GM12878 (cell line): Measurements from ENCODE around the gene PRKACG. TPM values are rescaled to one million over a fixed set of nuclear protein-coding genes. Genes with fewer than 3 reads are reported as not detected.

Experiments
- ATAC-seq: fragments of 200-7000 bp; cut with Tn5 transposase; 3 replicates; pipeline ENCODE4 v1.9.1; 2020; ENCODE audit warnings: mild to moderate bottlenecking, moderate library complexity
- BruUV-seq: library from RNA; stranded (reverse); fragments of 400-500 nt; replicated peaks from 2 replicates; lab custom pipeline; 2021; lab: Mats Ljungman, UMichigan
- CTCF ChIA-PET: fragments of 300-600 bp; sonication (Branson Sonifier 250); formaldehyde crosslinking; extraction: SDS; loops from one replicate; lab custom pipeline; 2021; ENCODE audit warnings: inconsistent platforms; lab: Yijun Ruan, JAX
- POLR2A ChIA-PET: fragments of 350-600 bp; formaldehyde crosslinking; extraction: SDS; loops from one replicate; lab custom pipeline; 2021; ENCODE audit warnings: inconsistent platforms; lab: Charles Lee
- RAD21 ChIA-PET: fragments of 300-600 bp; sonication (Branson Sonifier 250); formaldehyde crosslinking; loops from one replicate; lab custom pipeline; 2023; ENCODE audit warnings: antibody characterized with exemption; ENCODE audit not compliant: unreplicated experiment; lab: Charles Lee
- SMC1A ChIA-PET: fragments of 300-600 bp; sonication (Branson Sonifier 250); formaldehyde crosslinking; loops from one replicate; lab custom pipeline; 2023; ENCODE audit not compliant: unreplicated experiment, uncharacterized antibody; lab: Charles Lee
- DNase-seq: peaks from one replicate; pipeline ENCODE4 v3.0.0-alpha.2; 2011; ENCODE audit warnings: low read depth, low spot score
- FAIRE-seq: peaks from 3 replicates; lab custom pipeline; 2011; peaks lifted over from hg19 to GRCh38; lab: Jason Lieb, UNC
- H2AFZ ChIP-seq: 2 replicates; pipeline ENCODE4 v1.6.0; 2011; ENCODE audit warnings: low read depth, low read length, control low read depth; ENCODE audit not compliant: control insufficient read depth
- H3K27ac ChIP-seq: 2 replicates; pipeline ENCODE4 v1.5.1; 2011; ENCODE audit warnings: control low read depth; ENCODE audit not compliant: control insufficient read depth, insufficient read depth
- H3K27me3 ChIP-seq, 2 experiments: replicated peaks in 1 of 2; 2 replicates each; pipeline versions ENCODE4 v1.6.0 to v1.6.1; 2011; ENCODE audit warnings: low read length in 1 of 2; ENCODE audit not compliant: control insufficient read depth in 2 of 2, insufficient read depth in 2 of 2
- H3K36me3 ChIP-seq, 2 experiments: 2 replicates each; pipeline ENCODE4 v1.5.1; 2011; ENCODE audit warnings: low read length in 1 of 2; ENCODE audit not compliant: control insufficient read depth in 2 of 2, insufficient read depth in 2 of 2
- H3K4me1 ChIP-seq: 2 replicates; pipeline ENCODE4 v1.6.1; 2011; ENCODE audit warnings: mild to moderate bottlenecking, low read length, moderate library complexity, mixed read lengths; ENCODE audit not compliant: control insufficient read depth, insufficient read depth
- H3K4me2 ChIP-seq: 2 replicates; pipeline ENCODE4 v1.6.0; 2011; ENCODE audit warnings: control low read depth; ENCODE audit not compliant: control insufficient read depth, insufficient read depth
- H3K4me3 ChIP-seq: fragments of 200-600 bp; sonication (generic); 2 replicates; pipeline ENCODE4 v1.5.1; 2016
- H3K79me2 ChIP-seq: 2 replicates; pipeline ENCODE4 v1.6.0; 2011; ENCODE audit warnings: low read length; ENCODE audit not compliant: control insufficient read depth, insufficient read depth
- H3K9ac ChIP-seq: 2 replicates; pipeline ENCODE4 v1.8.0; 2011; ENCODE audit warnings: low read length, control low read depth, mixed read lengths; ENCODE audit not compliant: control insufficient read depth, insufficient read depth
- H3K9me3 ChIP-seq: replicated peaks from 3 replicates; pipeline ENCODE4 v1.5.1; 2011; ENCODE audit warnings: mild to moderate bottlenecking, low read length; ENCODE audit not compliant: control insufficient read depth, insufficient read depth
- H4K20me1 ChIP-seq: 2 replicates; pipeline ENCODE4 v1.6.0; 2011; ENCODE audit not compliant: control insufficient read depth, insufficient read depth
- ATF3 ChIP-seq: IDR thresholded peaks from 2 replicates; pipeline ENCODE4 v1.6.1; 2011; ENCODE audit warnings: low read depth, mild to moderate bottlenecking, low read length, moderate library complexity, borderline replicate concordance; ENCODE audit errors: extremely low read depth
- CHD1 ChIP-seq: IDR thresholded peaks from 2 replicates; pipeline ENCODE4 v1.6.1; 2012; ENCODE audit warnings: low read depth, low read length, improper control_type of control experiment
- CHD2 ChIP-seq: IDR thresholded peaks from 2 replicates; pipeline ENCODE4 v1.6.1; 2011; ENCODE audit warnings: low read depth, low read length, improper control_type of control experiment, borderline replicate concordance
- FOXM1 ChIP-seq: IDR thresholded peaks from 2 replicates; pipeline ENCODE4 v1.6.1; 2012; ENCODE audit warnings: low read depth, mild to moderate bottlenecking, inconsistent platforms, low read length, moderate library complexity
- NBN ChIP-seq: fragments of 450-650 bp; IDR thresholded peaks from 2 replicates; pipeline ENCODE4 v1.6.1; 2016
- RB1 ChIP-seq: fragments of 450-650 bp; formaldehyde crosslinking; IDR thresholded peaks from 2 replicates; pipeline ENCODE4 v1.6.1; 2017; ENCODE audit warnings: mild to moderate bottlenecking, borderline replicate concordance
- RCOR1 ChIP-seq: conservative IDR thresholded peaks from 2 replicates; pipeline ENCODE4 v1.6.1; 2012; ENCODE audit warnings: low read depth, low read length, improper control_type of control experiment
- TAF1 ChIP-seq: IDR thresholded peaks from 2 replicates; pipeline ENCODE4 v1.6.1; 2011; ENCODE audit warnings: mild to moderate bottlenecking, low read depth, low read length, borderline replicate concordance
- ZNF592 ChIP-seq: fragments of 450-650 bp; IDR thresholded peaks from 2 replicates; pipeline ENCODE4 v1.6.1; 2017; ENCODE audit warnings: mild to moderate bottlenecking, moderate library complexity
- WGBS: methylation state at CpG from one replicate; pipeline ENCODE4 v1.1.6; 2016; ENCODE audit warnings: low lambda C conversion rate; ENCODE audit not compliant: insufficient replicate concordance, insufficient coverage; ENCODE audit errors: missing lambda C conversion rate; 5-methylcytosine and 5-hydroxymethylcytosine counted together
- in situ Hi-C: fragments of 300-500 bp; cut with MboI; formaldehyde crosslinking; loops from 9 replicates; pipeline ENCODE4 v1.14.3; 2018; ENCODE audit warnings: mixed read lengths
- intact Hi-C: fragments of 100-400 bp; cut with micrococcal nuclease; formaldehyde crosslinking; loops from one replicate; pipeline ENCODE4 v1.14.2; 2022; ENCODE audit not compliant: unreplicated experiment
- polyA plus RNA-seq, 11 experiments: library from polyadenylated mRNA; depleted of rRNA in 4 of 11; unstranded in 6 of 11; stranded (reverse) in 5 of 11; fragments of >200 nt; fragmentation: Nextera tagmentation in 4 of 11; fragmentation: Illumina TruSeq in 1 of 11; extraction: Ambion mirVana in 4 of 11; extraction: Trizol in 1 of 11; gene quantifications; 1 replicate in 1 of 11; 2 replicates in 10 of 11; pipeline versions ENCODE4 v1.2.1 to v1.2.3, GENCODE V29; 2011 to 2016; ENCODE audit warnings: inconsistent platforms in 2 of 11, missing spikeins in 2 of 11, low read depth in 1 of 11
- total RNA-seq, 4 experiments: library from RNA; depleted of rRNA in 3 of 4; stranded (reverse); fragments of >200 nt in 3 of 4; fragmentation: Illumina TruSeq in 1 of 4; extraction: Trizol in 1 of 4; gene quantifications; 2 replicates each; pipeline versions ENCODE4 v1.2.1 to v1.2.3, GENCODE V29; 2013 to 2021
- TF ChIP-seq, protein P1 (sequence below): IDR thresholded peaks from 2 replicates; pipeline ENCODE4 v1.6.1; 2011; ENCODE audit warnings: borderline replicate concordance, low read depth, mild to moderate bottlenecking, moderate library complexity, low read length; ENCODE audit not compliant: insufficient read depth, poor library complexity, severe bottlenecking
- TF ChIP-seq, protein P2 (sequence below): IDR thresholded peaks from 2 replicates; pipeline ENCODE4 v1.6.1; 2012; ENCODE audit warnings: low read depth, low read length, improper control_type of control experiment

Gene PRKACG
- total and polyA plus RNA-seq, 10 of the 15 experiments (the other 5 are each of a cell fraction or from before 2014, with no cell fraction given): not detected

DNA sequence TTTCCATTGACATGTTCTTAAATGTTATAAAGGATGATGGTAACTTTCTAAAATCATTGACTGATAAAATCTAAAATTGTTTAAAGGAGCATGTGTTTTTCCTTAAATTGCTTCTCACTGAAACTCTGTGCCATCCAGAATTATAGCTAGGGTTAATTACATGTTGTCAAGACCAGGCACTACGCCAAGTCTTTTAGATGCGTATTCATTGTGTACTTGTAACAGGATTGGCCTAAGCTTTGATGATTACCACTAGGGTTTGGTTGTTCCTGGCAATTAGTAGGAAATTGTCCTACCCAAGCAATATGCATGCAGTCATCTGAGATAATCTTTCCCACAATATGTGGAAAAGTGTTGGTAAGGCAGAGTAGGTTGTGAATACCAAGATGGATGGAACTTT is 43.8 kb downstream of the PRKACG start:
- H2AFZ ChIP-seq: no peak overlapping the region
- DNase-seq (no peak), FAIRE-seq (peak; percentile 62), ATAC-seq (no peak)
- H3K27me3 ChIP-seq: no peaks in the 10 kb centered on the region
- no peak overlapping the region for H3K27ac ChIP-seq
- H3K79me2 ChIP-seq: no peaks in the 10 kb centered on the region
- H4K20me1 ChIP-seq: no peaks in the 10 kb centered on the region
- TF ChIP-seq RCOR1: no peak
- H3K4me3 ChIP-seq: no peak overlapping the region
- no peaks in the 10 kb centered on the region for H3K36me3 ChIP-seq
- no peaks in the 10 kb centered on the region; the same call in 2 of the 3 replicates for H3K9me3 ChIP-seq
- ChIA-PET POLR2A (interaction anchor here (0.6 kb wide), 1 partner anchor 21 kb away, joined by 4 read pairs; no protein-coding TSS in a partner anchor), RAD21 (no interaction called here), CTCF (no interaction called here), SMC1A (interaction anchor here (0.5 kb wide), 1 partner anchor 21 kb away, joined by 3 read pairs; no protein-coding TSS in a partner anchor)
- H3K4me1 ChIP-seq: peaks cover 34% of the 10 kb centered on the region
- in situ Hi-C loops: no loop called here
- no peak overlapping the region for H3K4me2 ChIP-seq
- H3K9ac ChIP-seq: no peak overlapping the region
- no TSS peak for BruUV-seq
- WGBS: 98% methylated on average over 2 of the region's 2 CpGs
- intact Hi-C loops: no loop called here

DNA sequence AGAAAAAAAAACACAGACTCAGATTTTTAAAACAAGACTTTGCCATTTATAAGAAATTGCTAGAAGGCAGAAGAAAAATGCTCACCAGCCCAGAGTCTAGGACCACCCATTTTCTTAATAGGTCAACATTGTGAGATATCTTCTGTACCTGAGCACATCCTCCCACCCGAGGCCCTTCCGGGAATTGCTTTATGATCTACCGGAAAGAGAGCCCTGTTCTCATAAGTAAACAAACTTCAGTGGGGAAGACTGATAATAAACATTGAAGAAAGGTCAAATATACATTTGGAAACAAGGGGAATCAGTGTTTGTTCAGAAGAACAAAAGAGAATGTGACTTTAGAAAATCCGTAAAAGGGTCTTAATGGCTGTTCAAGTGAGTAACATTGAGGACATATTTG is 44.4 kb downstream of the PRKACG start:
- Histone ChIP-seq H3K27me3 (no peaks in the 10 kb centered on the region), H3K79me2 (no peaks in the 10 kb centered on the region), H3K36me3 (no peaks in the 10 kb centered on the region), H3K27ac (no peak overlapping the region), H3K4me3 (no peak overlapping the region), H3K4me2 (no peak overlapping the region), H3K4me1 (peaks cover 28% of the 10 kb centered on the region), H2AFZ (no peak overlapping the region), H3K9me3 (no peaks in the 10 kb centered on the region; the same call in 2 of the 3 replicates), H3K9ac (no peak overlapping the region), H4K20me1 (no peaks in the 10 kb centered on the region)
- FAIRE-seq: no peak
- ChIA-PET RAD21 (no interaction called here), SMC1A (interaction anchor here (0.5 kb wide), 1 partner anchor 21 kb away, joined by 3 read pairs; no protein-coding TSS in a partner anchor), CTCF (no interaction called here), POLR2A (interaction anchor here (0.6 to 0.7 kb wide), 2 partner anchors 21 to 50 kb away, joined by 4 to 6 read pairs; no protein-coding TSS in a partner anchor)
- DNase-seq: no peak
- 98% methylated on average over 4 of the region's 4 CpGs for WGBS
- intact Hi-C loops (no loop called here), in situ Hi-C loops (no loop called here)
- ATAC-seq: no peak
- no TSS peak for BruUV-seq
- no peak for TF ChIP-seq ATF3
- TF ChIP-seq, protein P1, sequence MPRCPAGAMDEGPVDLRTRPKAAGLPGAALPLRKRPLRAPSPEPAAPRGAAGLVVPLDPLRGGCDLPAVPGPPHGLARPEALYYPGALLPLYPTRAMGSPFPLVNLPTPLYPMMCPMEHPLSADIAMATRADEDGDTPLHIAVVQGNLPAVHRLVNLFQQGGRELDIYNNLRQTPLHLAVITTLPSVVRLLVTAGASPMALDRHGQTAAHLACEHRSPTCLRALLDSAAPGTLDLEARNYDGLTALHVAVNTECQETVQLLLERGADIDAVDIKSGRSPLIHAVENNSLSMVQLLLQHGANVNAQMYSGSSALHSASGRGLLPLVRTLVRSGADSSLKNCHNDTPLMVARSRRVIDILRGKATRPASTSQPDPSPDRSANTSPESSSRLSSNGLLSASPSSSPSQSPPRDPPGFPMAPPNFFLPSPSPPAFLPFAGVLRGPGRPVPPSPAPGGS: no peak
- TF ChIP-seq CHD2: no peak
- TF ChIP-seq FOXM1: no peak
- no peak for TF ChIP-seq NBN
- TF ChIP-seq ZNF592: no peak
- TF ChIP-seq, protein P2, sequence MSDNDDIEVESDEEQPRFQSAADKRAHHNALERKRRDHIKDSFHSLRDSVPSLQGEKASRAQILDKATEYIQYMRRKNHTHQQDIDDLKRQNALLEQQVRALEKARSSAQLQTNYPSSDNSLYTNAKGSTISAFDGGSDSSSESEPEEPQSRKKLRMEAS: no peak
- TF ChIP-seq CHD1: no peak
- no peak for TF ChIP-seq RB1
- no peak for TF ChIP-seq TAF1
